Measurements from ENCODE around the gene LRRC52. TPM values are rescaled to one million over a fixed set of nuclear protein-coding genes. Genes with fewer than 3 reads are reported as not detected.

The LRRC52 gene
- total RNA-seq (1 to 10 TPM; 3.8 TPM), polyA plus RNA-seq (ENCODE audit: insufficient read depth, low read depth, low replicate concordance) (29.4 TPM)
- long read RNA-seq, donor 1, result 0 reads
- long read RNA-seq, donor 2, result 0 reads

DNA sequence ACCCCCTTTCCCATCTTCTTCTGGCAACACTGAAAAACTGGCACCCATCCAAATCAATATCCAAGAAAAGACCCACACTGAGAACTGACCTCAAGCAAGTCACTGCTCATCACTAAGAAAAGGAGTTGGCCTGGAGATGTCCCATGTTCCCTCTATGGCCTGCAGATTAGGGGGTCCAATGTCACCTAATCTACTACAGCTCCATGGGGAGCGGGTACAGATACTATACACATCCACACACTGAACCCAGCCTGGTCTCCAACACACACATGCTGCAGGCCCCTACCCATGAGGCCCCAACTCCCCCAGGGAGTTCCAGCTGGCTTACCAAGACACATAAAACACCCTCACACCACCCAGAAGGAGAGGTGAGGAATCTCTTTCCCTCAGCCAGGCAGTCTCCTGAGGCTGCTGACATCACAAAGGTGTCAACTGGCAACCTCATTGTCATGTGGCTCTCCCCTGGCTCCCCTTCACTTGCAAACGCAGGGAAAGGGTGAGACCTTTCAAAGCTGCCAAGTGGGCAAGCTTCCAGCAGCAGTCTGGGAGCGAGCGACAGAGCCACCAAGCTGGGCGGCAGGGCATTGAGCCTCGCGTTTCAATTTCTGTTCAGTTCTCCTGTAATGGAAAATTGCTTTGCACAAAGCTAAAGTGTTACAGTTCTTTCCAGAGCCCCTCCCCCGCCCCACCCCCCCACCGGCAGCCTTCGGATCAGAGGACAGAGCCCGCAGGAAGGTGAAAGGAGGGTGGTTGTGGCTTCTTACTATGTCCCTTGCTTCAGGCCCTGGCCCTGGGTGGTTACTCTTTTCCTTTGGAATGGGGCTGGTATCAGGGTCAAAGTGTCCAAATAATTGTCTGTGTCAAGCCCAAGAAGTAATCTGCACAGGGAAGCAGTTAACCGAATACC lies at the start of gene LRRC52:
TSS of gene LRRC52 (plus strand) at position 469 of the 907 bp plus-strand sequence. CDS start at position 766, 297 bp downstream.
- peak; percentile 53 for DNase-seq
- intact Hi-C loops (cut with DNase I; ENCODE audit: low total_unique reads), result no loop called here
- H3K27ac ChIP-seq, result no peak within 1 kb of the TSS

GRCh38 chr1:165494949-165495857 lies 48.6 kb upstream of the LRRC52 start:
- no peaks in the 10 kb centered on the region for H3K27me3 ChIP-seq
- intact Hi-C loops (cut with DNase I; ENCODE audit: low total_unique reads), result no loop called here
- no peak overlapping the region for H3K27ac ChIP-seq
- TF ChIP-seq CTCF (IDR thresholded peaks at IDR 0.05) (no peak), POLR2A (IDR thresholded peaks at IDR 0.05) (no peak)
- no peak for DNase-seq
- 65 to 70% methylated on average over 5 of the region's 5 CpGs for WGBS, 2 donors
- H3K36me3 ChIP-seq (ENCODE audit: low read depth, missing control alignments), result no peaks in the 10 kb centered on the region
- no peak overlapping the region for H3K4me3 ChIP-seq
- no peaks in the 10 kb centered on the region for H3K9me3 ChIP-seq
- no peaks in the 10 kb centered on the region for H3K4me1 ChIP-seq

More for the DNA sequence above, at the start of gene LRRC52:
- Histone ChIP-seq H3K27me3 (no peaks in the 10 kb centered on the region), H3K4me3 (no peak within 1 kb of the TSS), H3K36me3 (ENCODE audit: low read depth, missing control alignments) (no peaks in the 10 kb centered on the region), H3K9me3 (no peaks in the 10 kb centered on the region), H3K4me1 (peaks cover 4% of the 10 kb centered on the region)
- WGBS, 2 donors, result 29 to 38% methylated on average over 11 to 12 of the region's 12 CpGs
- TF ChIP-seq POLR2A (IDR thresholded peaks at IDR 0.05) (no peak), CTCF (IDR thresholded peaks at IDR 0.05) (no peak)

- WGBS, 2 donors, result 66 to 68% methylated on average over 3 of the region's 3 CpGs
- Histone ChIP-seq H3K36me3 (ENCODE audit: low read depth, missing control alignments) (no peaks in the 10 kb centered on the region), H3K4me1 (no peaks in the 10 kb centered on the region), H3K9me3 (no peaks in the 10 kb centered on the region), H3K27ac (no peak overlapping the region), H3K27me3 (no peaks in the 10 kb centered on the region), H3K4me3 (no peak overlapping the region)
- intact Hi-C loops (cut with DNase I; ENCODE audit: low total_unique reads), result no loop called here
- TF ChIP-seq POLR2A (IDR thresholded peaks at IDR 0.05) (no peak), CTCF (IDR thresholded peaks at IDR 0.05) (no peak)
- DNase-seq, result no peak
Measured at GRCh38 chr1:165495858-165496205, 48.0 kb upstream of the LRRC52 start.

- no peak for DNase-seq
- Histone ChIP-seq H3K27me3 (no peaks in the 10 kb centered on the region), H3K4me3 (no peak overlapping the region), H3K27ac (no peak overlapping the region), H3K9me3 (no peaks in the 10 kb centered on the region), H3K36me3 (ENCODE audit: low read depth, missing control alignments) (no peaks in the 10 kb centered on the region), H3K4me1 (no peaks in the 10 kb centered on the region)
- intact Hi-C loops (cut with DNase I; ENCODE audit: low total_unique reads), result no loop called here
- 83 to 93% methylated on average over 1 of the region's 1 CpG for WGBS, 2 donors
- TF ChIP-seq POLR2A (IDR thresholded peaks at IDR 0.05) (no peak), CTCF (IDR thresholded peaks at IDR 0.05) (no peak)
Measured at GRCh38 chr1:165496501-165496900, 47.3 kb upstream of the LRRC52 start.

Measured in testis (tissue), 5 donors.